ENCODE measurements around the gene KRTAP12-4.

GRCh38 chr21:44647222-44647552 lies 7.3 kb downstream of the KRTAP12-4 start:
- TF ChIP-seq POLR2AphosphoS5 (IDR thresholded peaks at IDR 0.05; ENCODE audit: low read depth) (no peak), SPI1 (IDR thresholded peaks at IDR 0.05; ENCODE audit: borderline replicate concordance, low read depth) (no peak)
- TF ChIP-seq, protein P1, sequence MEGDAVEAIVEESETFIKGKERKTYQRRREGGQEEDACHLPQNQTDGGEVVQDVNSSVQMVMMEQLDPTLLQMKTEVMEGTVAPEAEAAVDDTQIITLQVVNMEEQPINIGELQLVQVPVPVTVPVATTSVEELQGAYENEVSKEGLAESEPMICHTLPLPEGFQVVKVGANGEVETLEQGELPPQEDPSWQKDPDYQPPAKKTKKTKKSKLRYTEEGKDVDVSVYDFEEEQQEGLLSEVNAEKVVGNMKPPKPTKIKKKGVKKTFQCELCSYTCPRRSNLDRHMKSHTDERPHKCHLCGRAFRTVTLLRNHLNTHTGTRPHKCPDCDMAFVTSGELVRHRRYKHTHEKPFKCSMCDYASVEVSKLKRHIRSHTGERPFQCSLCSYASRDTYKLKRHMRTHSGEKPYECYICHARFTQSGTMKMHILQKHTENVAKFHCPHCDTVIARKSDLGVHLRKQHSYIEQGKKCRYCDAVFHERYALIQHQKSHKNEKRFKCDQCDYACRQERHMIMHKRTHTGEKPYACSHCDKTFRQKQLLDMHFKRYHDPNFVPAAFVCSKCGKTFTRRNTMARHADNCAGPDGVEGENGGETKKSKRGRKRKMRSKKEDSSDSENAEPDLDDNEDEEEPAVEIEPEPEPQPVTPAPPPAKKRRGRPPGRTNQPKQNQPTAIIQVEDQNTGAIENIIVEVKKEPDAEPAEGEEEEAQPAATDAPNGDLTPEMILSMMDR (IDR thresholded peaks at IDR 0.05; ENCODE audit: insufficient read depth, low read length): no peak
- TF ChIP-seq, protein P2, sequence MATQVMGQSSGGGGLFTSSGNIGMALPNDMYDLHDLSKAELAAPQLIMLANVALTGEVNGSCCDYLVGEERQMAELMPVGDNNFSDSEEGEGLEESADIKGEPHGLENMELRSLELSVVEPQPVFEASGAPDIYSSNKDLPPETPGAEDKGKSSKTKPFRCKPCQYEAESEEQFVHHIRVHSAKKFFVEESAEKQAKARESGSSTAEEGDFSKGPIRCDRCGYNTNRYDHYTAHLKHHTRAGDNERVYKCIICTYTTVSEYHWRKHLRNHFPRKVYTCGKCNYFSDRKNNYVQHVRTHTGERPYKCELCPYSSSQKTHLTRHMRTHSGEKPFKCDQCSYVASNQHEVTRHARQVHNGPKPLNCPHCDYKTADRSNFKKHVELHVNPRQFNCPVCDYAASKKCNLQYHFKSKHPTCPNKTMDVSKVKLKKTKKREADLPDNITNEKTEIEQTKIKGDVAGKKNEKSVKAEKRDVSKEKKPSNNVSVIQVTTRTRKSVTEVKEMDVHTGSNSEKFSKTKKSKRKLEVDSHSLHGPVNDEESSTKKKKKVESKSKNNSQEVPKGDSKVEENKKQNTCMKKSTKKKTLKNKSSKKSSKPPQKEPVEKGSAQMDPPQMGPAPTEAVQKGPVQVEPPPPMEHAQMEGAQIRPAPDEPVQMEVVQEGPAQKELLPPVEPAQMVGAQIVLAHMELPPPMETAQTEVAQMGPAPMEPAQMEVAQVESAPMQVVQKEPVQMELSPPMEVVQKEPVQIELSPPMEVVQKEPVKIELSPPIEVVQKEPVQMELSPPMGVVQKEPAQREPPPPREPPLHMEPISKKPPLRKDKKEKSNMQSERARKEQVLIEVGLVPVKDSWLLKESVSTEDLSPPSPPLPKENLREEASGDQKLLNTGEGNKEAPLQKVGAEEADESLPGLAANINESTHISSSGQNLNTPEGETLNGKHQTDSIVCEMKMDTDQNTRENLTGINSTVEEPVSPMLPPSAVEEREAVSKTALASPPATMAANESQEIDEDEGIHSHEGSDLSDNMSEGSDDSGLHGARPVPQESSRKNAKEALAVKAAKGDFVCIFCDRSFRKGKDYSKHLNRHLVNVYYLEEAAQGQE (IDR thresholded peaks at IDR 0.05; ENCODE audit: insufficient replicate concordance, low read depth): no peak

All from HL-60 (cell line).